OCI-LY1 (cell line): ENCODE measurements around the gene HSD3B2.

Experiments used
- H2AFZ ChIP-seq: fragments of 200-600 bp; sonication (generic), shearing (Covaris generic); 2 replicates; pipeline ENCODE4 v1.6.0; 2014; ENCODE audit warnings: antibody characterized with exemption, mild to moderate bottlenecking, low read length
- H3F3A ChIP-seq: fragments of 200-600 bp; sonication (generic), shearing (Covaris generic); 2 replicates; pipeline ENCODE4 v1.6.0; 2014; ENCODE audit warnings: mild to moderate bottlenecking, antibody characterized with exemption, low read length, moderate library complexity; ENCODE audit not compliant: insufficient read depth
- H3K27ac ChIP-seq: fragments of 200-600 bp; sonication (generic); 2 replicates; pipeline ENCODE4 v1.5.1; 2014; ENCODE audit warnings: low read length, mixed run types, mild to moderate bottlenecking, low read depth; ENCODE audit not compliant: poor library complexity, severe bottlenecking
- H3K27me3 ChIP-seq: fragments of 200-600 bp; sonication (generic); 2 replicates; pipeline ENCODE4 v1.6.0; 2014; ENCODE audit warnings: antibody characterized with exemption, mild to moderate bottlenecking, low read length, moderate library complexity; ENCODE audit not compliant: insufficient read depth
- H3K36me3 ChIP-seq: fragments of 200-600 bp; sonication (generic); 2 replicates; pipeline ENCODE4 v1.6.1; 2014; ENCODE audit warnings: mild to moderate bottlenecking, antibody characterized with exemption, low read length, moderate library complexity, mixed read lengths; ENCODE audit not compliant: insufficient read depth
- H3K4me1 ChIP-seq: fragments of 200-600 bp; sonication (generic); 2 replicates; pipeline ENCODE4 v1.5.1; 2014; ENCODE audit warnings: mild to moderate bottlenecking, low read length, moderate library complexity; ENCODE audit not compliant: insufficient read depth, severe bottlenecking
- H3K4me2 ChIP-seq: fragments of 200-600 bp; sonication (generic), shearing (Covaris generic); 2 replicates; pipeline ENCODE4 v1.6.1; 2014; ENCODE audit warnings: low read length
- H3K4me3 ChIP-seq: fragments of 200-600 bp; sonication (generic); 2 replicates; pipeline ENCODE4 v1.5.1; 2014; ENCODE audit warnings: low read length, low read depth, mild to moderate bottlenecking, mixed read lengths; ENCODE audit not compliant: poor library complexity, severe bottlenecking
- H3K79me2 ChIP-seq: fragments of 200-600 bp; shearing (Covaris generic); 2 replicates; pipeline ENCODE4 v1.6.1; 2016; ENCODE audit warnings: mixed run types, low read length, mixed read lengths; ENCODE audit not compliant: insufficient read depth
- H3K9ac ChIP-seq: fragments of 200-600 bp; sonication (generic), shearing (Covaris generic); 2 replicates; pipeline ENCODE4 v1.6.1; 2014; ENCODE audit warnings: mild to moderate bottlenecking, low read length, mixed read lengths
- H3K9me2 ChIP-seq: fragments of 200-600 bp; sonication (generic), shearing (Covaris generic); 2 replicates; pipeline ENCODE4 v1.6.1; 2014; ENCODE audit warnings: low read depth, mild to moderate bottlenecking, low read length, mixed read lengths
- H3K9me3 ChIP-seq: fragments of 200-600 bp; shearing (Covaris generic); 2 replicates; pipeline ENCODE4 v1.6.1; 2014; ENCODE audit warnings: low read length, mixed read lengths
- H4K20me1 ChIP-seq: fragments of 200-600 bp; sonication (generic), shearing (Covaris generic); 2 replicates; pipeline ENCODE4 v1.6.0; 2016; ENCODE audit warnings: mild to moderate bottlenecking, low read length; ENCODE audit not compliant: insufficient read depth
- CTCF ChIP-seq: fragments of 200-600 bp; sonication (generic), shearing (Covaris generic); IDR thresholded peaks from 2 replicates; pipeline ENCODE4 v1.5.1; 2017; ENCODE audit warnings: mild to moderate bottlenecking, antibody characterized with exemption, low read length, moderate library complexity, mixed read lengths
- EZH2 ChIP-seq: fragments of 200-600 bp; sonication (generic), shearing (Covaris generic); IDR thresholded peaks from 2 replicates; pipeline ENCODE4 v1.8.0; 2017; ENCODE audit warnings: borderline replicate concordance, mixed run types, mild to moderate bottlenecking, antibody characterized with exemption, low read length, moderate library complexity, mixed read lengths

The HSD3B2 gene

GRCh38 chr1:119385650-119386049 is 29.3 kb upstream of the HSD3B2 start:
- Histone ChIP-seq H3K9me3 (no peaks in the 10 kb centered on the region), H3K9me2 (no peaks in the 10 kb centered on the region), H3K9ac (no peak overlapping the region), H3K27me3 (no peaks in the 10 kb centered on the region), H3F3A (no peaks in the 10 kb centered on the region), H3K79me2 (no peaks in the 10 kb centered on the region), H3K4me1 (no peaks in the 10 kb centered on the region), H3K4me3 (no peak overlapping the region), H3K4me2 (no peak overlapping the region), H4K20me1 (no peaks in the 10 kb centered on the region), H3K36me3 (no peaks in the 10 kb centered on the region), H3K27ac (no peak overlapping the region), H2AFZ (no peak overlapping the region)
- TF ChIP-seq CTCF (no peak), EZH2 (no peak)

- Histone ChIP-seq H4K20me1 (no peaks in the 10 kb centered on the region), H3K4me2 (no peak overlapping the region)
- TF ChIP-seq EZH2 (no peak), CTCF (no peak)
These were observed 27.1 kb upstream of the HSD3B2 start for GRCh38 chr1:119387858-119388257.

GRCh38 chr1:119388450-119388849 is 26.5 kb upstream of the HSD3B2 start:
- no peaks in the 10 kb centered on the region for H3K79me2 ChIP-seq
- no peaks in the 10 kb centered on the region for H3K9me2 ChIP-seq
- no peaks in the 10 kb centered on the region for H3K4me1 ChIP-seq
- H3K27ac ChIP-seq, result no peak overlapping the region
- no peak overlapping the region for H3K9ac ChIP-seq
- no peak overlapping the region for H3K4me2 ChIP-seq
- no peaks in the 10 kb centered on the region for H3F3A ChIP-seq
- TF ChIP-seq EZH2, result no peak
- no peak for TF ChIP-seq CTCF
- H4K20me1 ChIP-seq, result no peaks in the 10 kb centered on the region
- H3K4me3 ChIP-seq, result no peak overlapping the region
- no peak overlapping the region for H2AFZ ChIP-seq
- no peaks in the 10 kb centered on the region for H3K9me3 ChIP-seq
- no peaks in the 10 kb centered on the region for H3K27me3 ChIP-seq
- no peaks in the 10 kb centered on the region for H3K36me3 ChIP-seq

More at GRCh38 chr1:119387858-119388257, 27.1 kb upstream of the HSD3B2 start:
- Histone ChIP-seq H3K36me3 (no peaks in the 10 kb centered on the region), H3K9ac (no peak overlapping the region), H3K4me1 (no peaks in the 10 kb centered on the region), H3K27ac (no peak overlapping the region), H3K27me3 (no peaks in the 10 kb centered on the region), H3F3A (no peaks in the 10 kb centered on the region), H2AFZ (no peak overlapping the region), H3K79me2 (no peaks in the 10 kb centered on the region), H3K9me2 (no peaks in the 10 kb centered on the region), H3K9me3 (no peaks in the 10 kb centered on the region), H3K4me3 (no peak overlapping the region)
